Stimulated activated CD8-positive, alpha-beta memory T cell treated with anti-CD3 and anti-CD28 coated beads, Interleukin-4, amount 100 ng/mL, for 1 hour (primary cell): ENCODE measurements around the gene BSND.
"Not testable (repeated sequence)": the region's sequence is repeated elsewhere in the genome, so short reads cannot be mapped to it uniquely, and the experiment has no call there.

Experiments used
- DNase-seq, 2 donors: peaks; one replicate each; pipeline ENCODE4 v3.0.0-alpha.2; 2020; ENCODE audit warnings: low read depth in 2 of 2, low spot score in 1 of 2

Gene BSND

GRCh38 chr1:54998677-54999076 lies at the start of gene BSND:
Gene BSND, plus strand, starts transcription at chr1:54998933. Its CDS starts 254 bp downstream, at chr1:54999187.
- DNase-seq, result no peak

- no peak for DNase-seq
Measured at GRCh38 chr1:54949053-54949452, 49.7 kb upstream of the BSND start.

GRCh38 chr1:54950006-54950368 lies 48.7 kb upstream of the BSND start:
- DNase-seq, result no peak

GRCh38 chr1:54950369-54951163 lies 48.2 kb upstream of the BSND start:
- no peak for DNase-seq

GRCh38 chr1:54951810-54952226 lies 46.9 kb upstream of the BSND start:
- no peak for DNase-seq

- no peak for DNase-seq
Measured at GRCh38 chr1:54952950-54953718, 45.6 kb upstream of the BSND start.

- DNase-seq, result no peak
Measured at GRCh38 chr1:54953846-54954245, 44.9 kb upstream of the BSND start.

GRCh38 chr1:54955359-54955758 lies 43.4 kb upstream of the BSND start:
- no peak for DNase-seq

GRCh38 chr1:54956726-54957125 lies 42.0 kb upstream of the BSND start:
- DNase-seq, result no peak

GRCh38 chr1:54959241-54959640 lies 39.5 kb upstream of the BSND start:
- no peak for DNase-seq

- no peak for DNase-seq
Measured at GRCh38 chr1:54962612-54963395, 35.9 kb upstream of the BSND start.

- DNase-seq, result not testable (repeated sequence)
Measured at GRCh38 chr1:54963829-54964228, 34.9 kb upstream of the BSND start.

GRCh38 chr1:54965624-54966340 lies 33.0 kb upstream of the BSND start:
- DNase-seq, result no peak

- no peak for DNase-seq
Measured at GRCh38 chr1:54967372-54967771, 31.4 kb upstream of the BSND start.

- no peak for DNase-seq
Measured at GRCh38 chr1:54968551-54968950, 30.2 kb upstream of the BSND start.

GRCh38 chr1:54969879-54970278 lies 28.9 kb upstream of the BSND start:
- no peak for DNase-seq

- no peak for DNase-seq
Measured at GRCh38 chr1:54970901-54971300, 27.8 kb upstream of the BSND start.

- no peak for DNase-seq
Measured at GRCh38 chr1:54971317-54971791, 27.4 kb upstream of the BSND start.

GRCh38 chr1:54972436-54972835 lies 26.3 kb upstream of the BSND start:
- DNase-seq, result no peak

- no peak for DNase-seq
Measured at GRCh38 chr1:54973205-54973921, 25.4 kb upstream of the BSND start.
